SK-N-SH treated with all-trans-retinoic acid at 6 μM for 48 hours (cell line): ENCODE measurements around the gene BNC2.

Experiments
- ATAC-seq: fragments of 200-7000 bp; cut with Tn5 transposase; 3 replicates; pipeline ENCODE4 v1.9.1; 2020; ENCODE audit warnings: mild to moderate bottlenecking, moderate library complexity
- ARNTL ChIP-seq: fragments of 450-650 bp; formaldehyde crosslinking; IDR thresholded peaks from 2 replicates; pipeline ENCODE4 v1.5.0; 2020; ENCODE audit warnings: low read depth, mild to moderate bottlenecking, moderate library complexity, borderline replicate concordance
- BACH2 ChIP-seq: fragments of 250-450 bp; sonication (Bioruptor Pico); IDR thresholded peaks from 2 replicates; pipeline ENCODE4 v1.9.0; 2021; ENCODE audit warnings: mild to moderate bottlenecking, borderline replicate concordance
- CSDC2 ChIP-seq: fragments of 250-450 bp; sonication (Bioruptor Pico); IDR thresholded peaks from 2 replicates; pipeline ENCODE4 v1.5.0; 2020; ENCODE audit warnings: mild to moderate bottlenecking, moderate library complexity
- ESRRG ChIP-seq: fragments of 250-450 bp; sonication (Bioruptor Pico); IDR thresholded peaks from 2 replicates; pipeline ENCODE4 v1.6.1; 2021; ENCODE audit warnings: mild to moderate bottlenecking
- GLIS3 ChIP-seq: fragments of 250-450 bp; sonication (Bioruptor Pico); IDR thresholded peaks from 2 replicates; pipeline ENCODE4 v1.5.0; 2020; ENCODE audit warnings: mild to moderate bottlenecking, moderate library complexity
- ISL1 ChIP-seq: fragments of 250-450 bp; sonication (Bioruptor Pico); IDR thresholded peaks from 2 replicates; pipeline ENCODE4 v2.1.2; 2022; ENCODE audit warnings: mild to moderate bottlenecking, moderate library complexity
- OSR1 ChIP-seq: fragments of 250-450 bp; sonication (Bioruptor Pico); IDR thresholded peaks from 2 replicates; pipeline ENCODE4 v1.8.0; 2022; ENCODE audit warnings: moderate library complexity, mild to moderate bottlenecking, inconsistent platforms
- PPARA ChIP-seq: fragments of 250-450 bp; sonication (Bioruptor Pico); IDR thresholded peaks from 2 replicates; pipeline ENCODE4 v1.5.0; 2020; ENCODE audit warnings: mild to moderate bottlenecking, borderline replicate concordance
- TCF4 ChIP-seq: fragments of 250-450 bp; sonication (Bioruptor Pico); IDR thresholded peaks from 2 replicates; pipeline ENCODE4 v1.8.0; 2021; ENCODE audit warnings: mild to moderate bottlenecking, moderate library complexity, borderline replicate concordance
- TOX ChIP-seq: fragments of 250-450 bp; sonication (Bioruptor Pico); IDR thresholded peaks from 2 replicates; pipeline ENCODE4 v1.8.0; 2021; ENCODE audit warnings: mild to moderate bottlenecking, moderate library complexity, borderline replicate concordance
- ZC3H10 ChIP-seq: fragments of 250-450 bp; sonication (Bioruptor Pico); IDR thresholded peaks from 2 replicates; pipeline ENCODE4 v1.5.1; 2021; ENCODE audit warnings: mild to moderate bottlenecking, moderate library complexity
- ZFP3 ChIP-seq: fragments of 250-450 bp; sonication (Bioruptor Pico); IDR thresholded peaks from 2 replicates; pipeline ENCODE4 v1.5.0; 2020; ENCODE audit warnings: mild to moderate bottlenecking, moderate library complexity
- ZFP30 ChIP-seq: fragments of 450-650 bp; formaldehyde crosslinking; IDR thresholded peaks from 2 replicates; pipeline ENCODE4 v1.5.0; 2022; ENCODE audit warnings: mild to moderate bottlenecking, moderate library complexity
- ZNF565 ChIP-seq: fragments of 450-650 bp; formaldehyde crosslinking; conservative IDR thresholded peaks from 2 replicates; pipeline ENCODE4 v1.5.0; 2020; ENCODE audit warnings: low read depth, mild to moderate bottlenecking, moderate library complexity
- ZNF70 ChIP-seq: fragments of 450-650 bp; formaldehyde crosslinking; IDR thresholded peaks from 2 replicates; pipeline ENCODE4 v1.5.0; 2020; ENCODE audit warnings: mild to moderate bottlenecking, moderate library complexity
- ZNF8 ChIP-seq: fragments of 450-650 bp; formaldehyde crosslinking; IDR thresholded peaks from 2 replicates; pipeline ENCODE4 v1.5.0; 2020; ENCODE audit warnings: mild to moderate bottlenecking, moderate library complexity
- TF ChIP-seq, protein P1 (sequence below): fragments of 250-450 bp; sonication (Bioruptor Pico); IDR thresholded peaks from 2 replicates; pipeline ENCODE4 v1.5.1; 2021; ENCODE audit warnings: mild to moderate bottlenecking, moderate library complexity
- TF ChIP-seq, protein P2 (sequence below): fragments of 250-450 bp; sonication (Bioruptor Pico); IDR thresholded peaks from 2 replicates; pipeline ENCODE4 v1.5.0; 2020; ENCODE audit warnings: mild to moderate bottlenecking, moderate library complexity
- TF ChIP-seq, protein P3 (sequence below): fragments of 250-450 bp; sonication (Bioruptor Pico); IDR thresholded peaks from 2 replicates; pipeline ENCODE4 v1.5.1; 2020; ENCODE audit warnings: low read depth, mild to moderate bottlenecking, moderate library complexity
- TF ChIP-seq, protein P4 (sequence below): fragments of 250-450 bp; sonication (Bioruptor Pico); IDR thresholded peaks from 2 replicates; pipeline ENCODE4 v1.8.0; 2020; ENCODE audit warnings: mild to moderate bottlenecking, moderate library complexity, borderline replicate concordance

BNC2 gene

DNA sequence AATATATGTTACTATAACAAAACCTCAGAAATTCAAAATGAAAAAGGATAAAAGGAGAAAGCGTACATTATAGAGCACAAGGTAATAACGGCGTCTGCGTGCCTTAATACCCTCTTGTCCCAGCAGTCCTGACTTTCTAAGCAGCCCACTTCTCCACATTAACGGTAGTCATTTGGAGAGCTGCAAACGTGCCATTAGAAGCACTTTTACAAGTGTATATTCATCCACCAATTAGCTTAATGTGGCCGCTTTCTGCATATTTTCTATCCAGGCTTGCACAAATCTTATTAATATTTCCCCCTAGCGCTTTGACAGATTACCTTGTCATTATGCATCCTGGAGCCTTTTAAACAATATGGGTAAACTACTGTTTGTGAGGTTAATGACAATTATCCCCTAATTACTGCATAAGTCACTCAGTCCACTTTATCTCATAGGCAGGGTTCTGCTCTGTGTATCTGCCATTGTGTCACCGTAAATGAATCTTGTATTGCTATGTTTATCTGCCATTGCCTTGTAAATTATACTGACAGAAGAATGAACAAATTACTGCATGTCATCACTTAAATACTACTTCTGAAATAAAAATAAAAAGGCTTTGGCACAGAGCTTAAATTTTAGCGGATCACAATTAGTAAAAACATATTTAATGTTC lies 421.3 kb downstream of the BNC2 start:
- no peak; the same call in 2 of the 3 replicates for ATAC-seq
- TF ChIP-seq ISL1 (CRISPR knock-in tag) (peak; percentile 89), TCF4 (CRISPR knock-in tag) (peak; percentile 85), OSR1 (CRISPR knock-in tag) (no peak), TOX (CRISPR knock-in tag) (no peak), ARNTL (CRISPR knock-in tag) (no peak), ESRRG (CRISPR knock-in tag) (0 out of 2 replicates have a peak, but pooled peaks have one; percentile 19), ZNF565 (CRISPR knock-in tag) (no peak)
- TF ChIP-seq, protein P1, sequence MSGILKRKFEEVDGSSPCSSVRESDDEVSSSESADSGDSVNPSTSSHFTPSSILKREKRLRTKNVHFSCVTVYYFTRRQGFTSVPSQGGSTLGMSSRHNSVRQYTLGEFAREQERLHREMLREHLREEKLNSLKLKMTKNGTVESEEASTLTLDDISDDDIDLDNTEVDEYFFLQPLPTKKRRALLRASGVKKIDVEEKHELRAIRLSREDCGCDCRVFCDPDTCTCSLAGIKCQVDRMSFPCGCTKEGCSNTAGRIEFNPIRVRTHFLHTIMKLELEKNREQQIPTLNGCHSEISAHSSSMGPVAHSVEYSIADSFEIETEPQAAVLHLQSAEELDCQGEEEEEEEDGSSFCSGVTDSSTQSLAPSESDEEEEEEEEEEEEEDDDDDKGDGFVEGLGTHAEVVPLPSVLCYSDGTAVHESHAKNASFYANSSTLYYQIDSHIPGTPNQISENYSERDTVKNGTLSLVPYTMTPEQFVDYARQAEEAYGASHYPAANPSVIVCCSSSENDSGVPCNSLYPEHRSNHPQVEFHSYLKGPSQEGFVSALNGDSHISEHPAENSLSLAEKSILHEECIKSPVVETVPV (CRISPR knock-in tag), result no peak; the same call in none of the 2 replicates
- TF ChIP-seq, protein P2, sequence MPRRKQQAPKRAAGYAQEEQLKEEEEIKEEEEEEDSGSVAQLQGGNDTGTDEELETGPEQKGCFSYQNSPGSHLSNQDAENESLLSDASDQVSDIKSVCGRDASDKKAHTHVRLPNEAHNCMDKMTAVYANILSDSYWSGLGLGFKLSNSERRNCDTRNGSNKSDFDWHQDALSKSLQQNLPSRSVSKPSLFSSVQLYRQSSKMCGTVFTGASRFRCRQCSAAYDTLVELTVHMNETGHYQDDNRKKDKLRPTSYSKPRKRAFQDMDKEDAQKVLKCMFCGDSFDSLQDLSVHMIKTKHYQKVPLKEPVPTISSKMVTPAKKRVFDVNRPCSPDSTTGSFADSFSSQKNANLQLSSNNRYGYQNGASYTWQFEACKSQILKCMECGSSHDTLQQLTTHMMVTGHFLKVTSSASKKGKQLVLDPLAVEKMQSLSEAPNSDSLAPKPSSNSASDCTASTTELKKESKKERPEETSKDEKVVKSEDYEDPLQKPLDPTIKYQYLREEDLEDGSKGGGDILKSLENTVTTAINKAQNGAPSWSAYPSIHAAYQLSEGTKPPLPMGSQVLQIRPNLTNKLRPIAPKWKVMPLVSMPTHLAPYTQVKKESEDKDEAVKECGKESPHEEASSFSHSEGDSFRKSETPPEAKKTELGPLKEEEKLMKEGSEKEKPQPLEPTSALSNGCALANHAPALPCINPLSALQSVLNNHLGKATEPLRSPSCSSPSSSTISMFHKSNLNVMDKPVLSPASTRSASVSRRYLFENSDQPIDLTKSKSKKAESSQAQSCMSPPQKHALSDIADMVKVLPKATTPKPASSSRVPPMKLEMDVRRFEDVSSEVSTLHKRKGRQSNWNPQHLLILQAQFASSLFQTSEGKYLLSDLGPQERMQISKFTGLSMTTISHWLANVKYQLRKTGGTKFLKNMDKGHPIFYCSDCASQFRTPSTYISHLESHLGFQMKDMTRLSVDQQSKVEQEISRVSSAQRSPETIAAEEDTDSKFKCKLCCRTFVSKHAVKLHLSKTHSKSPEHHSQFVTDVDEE (CRISPR knock-in tag), result peak; percentile 57
- TF ChIP-seq, protein P3, sequence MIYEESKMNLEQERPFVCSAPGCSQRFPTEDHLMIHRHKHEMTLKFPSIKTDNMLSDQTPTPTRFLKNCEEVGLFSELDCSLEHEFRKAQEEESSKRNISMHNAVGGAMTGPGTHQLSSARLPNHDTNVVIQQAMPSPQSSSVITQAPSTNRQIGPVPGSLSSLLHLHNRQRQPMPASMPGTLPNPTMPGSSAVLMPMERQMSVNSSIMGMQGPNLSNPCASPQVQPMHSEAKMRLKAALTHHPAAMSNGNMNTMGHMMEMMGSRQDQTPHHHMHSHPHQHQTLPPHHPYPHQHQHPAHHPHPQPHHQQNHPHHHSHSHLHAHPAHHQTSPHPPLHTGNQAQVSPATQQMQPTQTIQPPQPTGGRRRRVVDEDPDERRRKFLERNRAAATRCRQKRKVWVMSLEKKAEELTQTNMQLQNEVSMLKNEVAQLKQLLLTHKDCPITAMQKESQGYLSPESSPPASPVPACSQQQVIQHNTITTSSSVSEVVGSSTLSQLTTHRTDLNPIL, result peak; percentile 86

DNA sequence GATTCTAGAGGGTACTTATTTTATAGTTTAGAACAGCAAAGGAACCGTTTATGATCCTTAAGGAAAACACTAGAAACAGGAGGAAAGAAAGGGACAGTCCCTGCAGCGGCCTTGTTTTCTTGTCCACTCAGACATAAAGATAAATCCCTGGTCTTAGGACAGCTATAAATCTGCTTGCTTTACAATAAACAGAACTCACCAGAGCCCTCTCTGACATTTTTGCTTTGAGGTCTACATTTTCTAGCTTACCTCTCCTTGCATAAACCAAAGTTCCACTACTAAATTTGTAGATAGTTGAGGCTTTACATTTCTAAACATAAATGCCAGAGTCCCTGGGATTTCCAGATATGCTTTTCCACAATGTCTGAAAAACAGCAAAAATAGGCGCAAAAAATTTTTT lies 422.5 kb downstream of the BNC2 start:
- TF ChIP-seq PPARA (CRISPR knock-in tag), result no peak
- TF ChIP-seq, protein P3, result no peak
- no peak for TF ChIP-seq ZFP3 (CRISPR knock-in tag)
- TF ChIP-seq ESRRG (CRISPR knock-in tag), result no peak
- TF ChIP-seq, protein P4, sequence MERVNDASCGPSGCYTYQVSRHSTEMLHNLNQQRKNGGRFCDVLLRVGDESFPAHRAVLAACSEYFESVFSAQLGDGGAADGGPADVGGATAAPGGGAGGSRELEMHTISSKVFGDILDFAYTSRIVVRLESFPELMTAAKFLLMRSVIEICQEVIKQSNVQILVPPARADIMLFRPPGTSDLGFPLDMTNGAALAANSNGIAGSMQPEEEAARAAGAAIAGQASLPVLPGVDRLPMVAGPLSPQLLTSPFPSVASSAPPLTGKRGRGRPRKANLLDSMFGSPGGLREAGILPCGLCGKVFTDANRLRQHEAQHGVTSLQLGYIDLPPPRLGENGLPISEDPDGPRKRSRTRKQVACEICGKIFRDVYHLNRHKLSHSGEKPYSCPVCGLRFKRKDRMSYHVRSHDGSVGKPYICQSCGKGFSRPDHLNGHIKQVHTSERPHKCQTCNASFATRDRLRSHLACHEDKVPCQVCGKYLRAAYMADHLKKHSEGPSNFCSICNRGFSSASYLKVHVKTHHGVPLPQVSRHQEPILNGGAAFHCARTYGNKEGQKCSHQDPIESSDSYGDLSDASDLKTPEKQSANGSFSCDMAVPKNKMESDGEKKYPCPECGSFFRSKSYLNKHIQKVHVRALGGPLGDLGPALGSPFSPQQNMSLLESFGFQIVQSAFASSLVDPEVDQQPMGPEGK (CRISPR knock-in tag), result no peak
- no peak for TF ChIP-seq ZNF565 (CRISPR knock-in tag)
- ATAC-seq, result no peak

DNA sequence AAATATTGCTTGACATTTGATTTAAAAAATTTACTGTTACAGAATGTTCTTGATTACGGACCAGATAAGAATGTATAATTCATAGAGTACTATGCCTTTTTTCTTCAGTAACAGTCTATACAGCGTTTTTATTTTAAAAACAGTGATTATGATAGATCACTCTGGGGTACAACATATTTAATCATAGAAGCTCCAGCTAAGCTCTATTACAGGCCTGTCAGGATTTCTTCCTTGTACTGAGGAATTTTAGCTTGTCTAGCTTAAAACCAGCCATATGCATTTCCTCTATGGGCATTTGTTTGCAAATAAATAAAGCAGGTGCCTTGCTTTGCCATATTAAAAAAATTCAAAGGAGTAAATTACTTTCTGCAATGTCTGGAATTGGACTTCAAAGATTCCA lies 423.8 kb downstream of the BNC2 start:
- ATAC-seq, result no peak
- TF ChIP-seq ZC3H10 (CRISPR knock-in tag), result no peak
- no peak for TF ChIP-seq ZNF8 (CRISPR knock-in tag)
- TF ChIP-seq ARNTL (CRISPR knock-in tag), result no peak
- TF ChIP-seq ZFP3 (CRISPR knock-in tag), result no peak
- TF ChIP-seq, protein P3, result no peak
- no peak for TF ChIP-seq TCF4 (CRISPR knock-in tag)
- TF ChIP-seq BACH2 (CRISPR knock-in tag), result no peak
- TF ChIP-seq, protein P4 (CRISPR knock-in tag), result no peak
- no peak for TF ChIP-seq ZNF70 (CRISPR knock-in tag)
- TF ChIP-seq PPARA (CRISPR knock-in tag), result no peak
- TF ChIP-seq ZNF565 (CRISPR knock-in tag), result no peak
- no peak for TF ChIP-seq ISL1 (CRISPR knock-in tag)
- TF ChIP-seq GLIS3 (CRISPR knock-in tag), result no peak
- TF ChIP-seq CSDC2 (CRISPR knock-in tag), result no peak
- TF ChIP-seq, protein P1 (CRISPR knock-in tag), result no peak
- TF ChIP-seq ZFP30, result no peak
